Activated CD4-positive, alpha-beta T cell treated with anti-CD3 and anti-CD28 coated beads, Interleukin-2, Interleukin-6, amounts not matched to agents 100 ng/mL and 50 ng/mL, durations not matched to agents 16 hours and 8 hours (primary cell): ENCODE data around the gene ZSCAN30.
A peak's percentile ranks its signal among the peaks of the same experiment; 100 is the strongest.

Experiments used
- DNase-seq: peaks from one replicate; pipeline ENCODE4 v3.0.0-alpha.2; 2020

Gene ZSCAN30

GRCh38 chr18:35290094-35290735 lies at the start of gene ZSCAN30:
Gene ZSCAN30, minus strand, starts transcription at chr18:35290229. Its CDS starts 25,877 bp downstream, at chr18:35264352.
- DNase-seq = peak; percentile 96

- DNase-seq = no peak
Observed at GRCh38 chr18:35337286-35337685, 47.3 kb upstream of the ZSCAN30 start.

- DNase-seq = no peak
Observed at GRCh38 chr18:35335866-35336265, 45.8 kb upstream of the ZSCAN30 start.

- no peak for DNase-seq
Observed at GRCh38 chr18:35334821-35335220, 44.8 kb upstream of the ZSCAN30 start.

GRCh38 chr18:35334212-35334611 lies 44.2 kb upstream of the ZSCAN30 start:
- DNase-seq = no peak

- DNase-seq = no peak
Observed at GRCh38 chr18:35331367-35332087, 41.5 kb upstream of the ZSCAN30 start.

- DNase-seq = no peak
Observed at GRCh38 chr18:35328868-35329267, 38.8 kb upstream of the ZSCAN30 start.

GRCh38 chr18:35326695-35327387 lies 36.8 kb upstream of the ZSCAN30 start:
- DNase-seq = no peak

GRCh38 chr18:35324926-35325655 lies 35.1 kb upstream of the ZSCAN30 start:
- DNase-seq = no peak

- no peak for DNase-seq
Observed at GRCh38 chr18:35322486-35323458, 32.7 kb upstream of the ZSCAN30 start.

- no peak for DNase-seq
Observed at GRCh38 chr18:35311496-35311895, 21.5 kb upstream of the ZSCAN30 start.

GRCh38 chr18:35306588-35307250 lies 16.7 kb upstream of the ZSCAN30 start:
- DNase-seq = no peak

- no peak for DNase-seq
Observed at GRCh38 chr18:35303610-35304009, 13.6 kb upstream of the ZSCAN30 start.

- DNase-seq = no peak
Observed at GRCh38 chr18:35296060-35296459, 6.0 kb upstream of the ZSCAN30 start.

- DNase-seq = no peak
Observed at GRCh38 chr18:35291166-35291565, 1.1 kb upstream of the ZSCAN30 start.

GRCh38 chr18:35289727-35290093 lies 319 bp downstream of the ZSCAN30 start:
- DNase-seq = no peak

GRCh38 chr18:35289293-35289692 lies 736 bp downstream of the ZSCAN30 start:
- DNase-seq = no peak

- no peak for DNase-seq
Observed at GRCh38 chr18:35284841-35285240, 5.2 kb downstream of the ZSCAN30 start.

GRCh38 chr18:35283923-35284794 lies 5.9 kb downstream of the ZSCAN30 start:
- DNase-seq = no peak

GRCh38 chr18:35282353-35282752 lies 7.7 kb downstream of the ZSCAN30 start:
- no peak for DNase-seq

- no peak for DNase-seq
Observed at GRCh38 chr18:35278969-35279368, 11.1 kb downstream of the ZSCAN30 start.
